Measurements from ENCODE around the gene TSC22D4. TPM values are rescaled to one million over a fixed set of nuclear protein-coding genes. Genes with fewer than 3 reads are reported as not detected.
A peak's percentile ranks its signal among the peaks of the same experiment; 100 is the strongest.

Gene TSC22D4
- total and polyA plus RNA-seq, 9 of the 15 experiments (the other 6 are each of a cell fraction or from before 2014, with no cell fraction given): 0.37 to 107 (median 28.7) TPM

DNA sequence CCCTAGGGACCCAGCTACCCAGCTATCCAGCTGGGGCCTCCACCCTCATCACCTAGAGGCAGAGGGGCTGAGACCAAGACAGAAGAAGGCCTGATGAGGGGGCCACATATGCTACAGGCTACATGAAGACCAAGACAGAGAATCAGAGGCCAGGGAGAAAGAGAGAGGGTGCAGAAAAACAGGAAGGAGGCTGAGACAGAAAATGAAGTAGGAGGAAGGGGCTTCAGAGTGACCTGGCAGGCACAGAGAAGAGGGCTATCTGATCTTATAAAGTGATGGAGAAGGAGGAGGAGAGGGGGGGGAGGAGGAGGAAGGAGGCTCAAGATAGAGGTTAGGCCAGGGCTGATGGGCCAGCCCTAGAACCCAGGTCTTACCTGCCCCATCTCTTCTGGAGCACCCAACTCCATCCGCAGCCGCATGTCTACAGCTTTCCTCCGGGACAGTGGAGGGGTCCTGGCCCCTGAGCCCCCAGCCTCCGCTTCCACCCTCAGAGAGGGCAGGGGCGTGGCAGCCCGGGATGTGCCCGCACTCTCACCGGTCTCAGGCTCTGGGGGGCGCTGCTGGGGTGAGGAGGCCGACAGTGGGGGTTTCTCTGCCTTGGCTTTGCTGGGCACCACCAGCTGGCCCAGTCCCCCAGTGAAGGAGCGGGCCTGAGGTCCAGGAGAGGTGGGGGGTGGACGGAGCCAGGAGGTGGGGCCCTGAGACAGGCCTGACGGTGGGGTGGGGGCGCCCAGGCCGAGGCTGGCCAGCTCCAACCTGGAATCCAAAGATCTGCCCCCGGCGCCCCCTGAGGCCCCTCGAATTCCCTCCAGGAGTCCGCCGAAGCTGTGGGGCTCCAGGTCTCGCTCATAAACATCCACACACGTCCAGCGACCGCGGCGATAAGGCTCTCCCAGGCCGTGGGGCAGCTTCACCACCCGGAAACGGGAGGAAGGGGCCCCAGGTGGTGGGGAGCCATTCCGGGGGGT is 1.8 kb downstream of the TSC22D4 start (continued):
- no peak for TF ChIP-seq ZNF785 (CRISPR knock-in tag; IDR thresholded peaks at IDR 0.05)
- TF ChIP-seq ZNF263 (CRISPR knock-in tag; IDR thresholded peaks at IDR 0.05; ENCODE audit: borderline replicate concordance): peak; percentile 80
- TF ChIP-seq, protein P1, sequence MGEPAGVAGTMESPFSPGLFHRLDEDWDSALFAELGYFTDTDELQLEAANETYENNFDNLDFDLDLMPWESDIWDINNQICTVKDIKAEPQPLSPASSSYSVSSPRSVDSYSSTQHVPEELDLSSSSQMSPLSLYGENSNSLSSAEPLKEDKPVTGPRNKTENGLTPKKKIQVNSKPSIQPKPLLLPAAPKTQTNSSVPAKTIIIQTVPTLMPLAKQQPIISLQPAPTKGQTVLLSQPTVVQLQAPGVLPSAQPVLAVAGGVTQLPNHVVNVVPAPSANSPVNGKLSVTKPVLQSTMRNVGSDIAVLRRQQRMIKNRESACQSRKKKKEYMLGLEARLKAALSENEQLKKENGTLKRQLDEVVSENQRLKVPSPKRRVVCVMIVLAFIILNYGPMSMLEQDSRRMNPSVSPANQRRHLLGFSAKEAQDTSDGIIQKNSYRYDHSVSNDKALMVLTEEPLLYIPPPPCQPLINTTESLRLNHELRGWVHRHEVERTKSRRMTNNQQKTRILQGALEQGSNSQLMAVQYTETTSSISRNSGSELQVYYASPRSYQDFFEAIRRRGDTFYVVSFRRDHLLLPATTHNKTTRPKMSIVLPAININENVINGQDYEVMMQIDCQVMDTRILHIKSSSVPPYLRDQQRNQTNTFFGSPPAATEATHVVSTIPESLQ (CRISPR knock-in tag; IDR thresholded peaks at IDR 0.05): 0 out of 2 replicates have a peak, but pooled peaks have one; percentile 51
- no peak for TF ChIP-seq ZNF583 (CRISPR knock-in tag; IDR thresholded peaks at IDR 0.05)
- TF ChIP-seq POLR2AphosphoS2 (IDR thresholded peaks at IDR 0.05; ENCODE audit: low read length): no peak
- no peak for TF ChIP-seq TCF7L2 (IDR thresholded peaks at IDR 0.05; ENCODE audit: low read depth, low read length)
- TF ChIP-seq HDAC1 (IDR thresholded peaks at IDR 0.05): peak in 1 of 2 experiments; percentile 35; a peak in 1 of 4 replicates
- TF ChIP-seq FOXM1 (IDR thresholded peaks at IDR 0.05; ENCODE audit: low read depth): no peak
- TF ChIP-seq FOXM1 (CRISPR knock-in tag; IDR thresholded peaks at IDR 0.05; ENCODE audit: low read depth): no peak
- no peak for TF ChIP-seq SMAD4 (CRISPR knock-in tag; conservative IDR thresholded peaks at IDR 0.05)
- peak in 1 of 2 experiments; percentile 45; a peak in 1 of 4 replicates for TF ChIP-seq MNT (conservative IDR thresholded peaks at IDR 0.05)
- TF ChIP-seq SMARCA4 (IDR thresholded peaks at IDR 0.05): no peak
- TF ChIP-seq UBTF (IDR thresholded peaks at IDR 0.05; ENCODE audit: borderline replicate concordance in 1 of 2, low read depth in 2 of 2, low read length in 2 of 2): 0 out of 4 replicates have a peak, but pooled peaks of 1 of the 2 experiments have one; percentile 7
- no peak for TF ChIP-seq ZSCAN32 (CRISPR knock-in tag; IDR thresholded peaks at IDR 0.05)
- TF ChIP-seq RBBP5 (IDR thresholded peaks at IDR 0.05; ENCODE audit: borderline replicate concordance, insufficient read depth, low read length, poor library complexity, severe bottlenecking): peak; percentile 1
- no peak for TF ChIP-seq SUPT5H (IDR thresholded peaks at IDR 0.05)

Data from K562 (cell line).